Spleen (tissue), 11 donors: ENCODE measurements around the gene RALGDS. TPM values are rescaled to one million over a fixed set of nuclear protein-coding genes. Genes with fewer than 3 reads are reported as not detected.

Experiments used
- DNase-seq: peaks from one replicate; pipeline ENCODE4 v3.0.0-alpha.2; 2020
- H3K27ac ChIP-seq, 8 donors: fragments of 200-600 bp; sonication (generic) in 7 of 8; 1 replicate in 4 of 8; 2 replicates in 4 of 8; pipeline versions ENCODE4 v1.5.0 to v1.8.0; 2016 to 2021; ENCODE audit warnings: inconsistent platforms in 4 of 8, mild to moderate bottlenecking in 4 of 8, moderate library complexity in 1 of 8
- H3K27me3 ChIP-seq, 7 donors: fragments of 200-600 bp; sonication (generic) in 6 of 7; replicated peaks in 1 of 7; 1 replicate in 4 of 7; 2 replicates in 3 of 7; pipeline versions ENCODE4 v1.5.0 to v1.8.0; 2016 to 2021; ENCODE audit warnings: inconsistent platforms in 3 of 7, mild to moderate bottlenecking in 1 of 7
- H3K36me3 ChIP-seq, 6 donors: fragments of 200-600 bp; sonication (generic) in 5 of 6; 1 replicate in 4 of 6; 2 replicates in 2 of 6; pipeline versions ENCODE4 v1.5.0 to v1.8.0; 2016 to 2021; ENCODE audit warnings: inconsistent platforms in 2 of 6
- H3K4me1 ChIP-seq, 6 donors: fragments of 200-600 bp; sonication (generic) in 5 of 6; 1 replicate in 3 of 6; 2 replicates in 3 of 6; pipeline versions ENCODE4 v1.5.0 to v1.8.0; 2016 to 2021; ENCODE audit warnings: inconsistent platforms in 3 of 6
- H3K4me3 ChIP-seq, 8 donors: fragments of 200-600 bp; sonication (generic) in 7 of 8; 1 replicate in 4 of 8; 2 replicates in 4 of 8; pipeline versions ENCODE4 v1.5.0 to v1.8.0; 2016 to 2021; ENCODE audit warnings: inconsistent platforms in 4 of 8, mild to moderate bottlenecking in 4 of 8, moderate library complexity in 2 of 8
- H3K9me3 ChIP-seq, 8 donors: fragments of 200-600 bp; sonication (generic) in 7 of 8; 1 replicate in 4 of 8; 2 replicates in 4 of 8; pipeline versions ENCODE4 v1.5.0 to v1.8.0; 2016 to 2021; ENCODE audit warnings: inconsistent platforms in 4 of 8
- POLR2A ChIP-seq, 3 donors: fragments of 450-650 bp; IDR thresholded peaks; one replicate each; pipeline ENCODE4 v1.5.1; 2017; ENCODE audit warnings: antibody characterized with exemption in 3 of 3, mild to moderate bottlenecking in 1 of 3
- POLR2AphosphoS5 ChIP-seq, 3 donors: sonication (generic); formaldehyde crosslinking; IDR thresholded peaks; one replicate each; pipeline ENCODE4 v1.5.1; 2017; ENCODE audit warnings: antibody characterized with exemption in 3 of 3
- WGBS, 5 donors: extraction: QIAGEN DNeasy Blood & Tissue Kit in 3 of 5; methylation state at CpG; one replicate each; pipeline versions ENCODE4 v1.1.5 to v1.1.7; 2013 to 2018; 5-methylcytosine and 5-hydroxymethylcytosine counted together
- intact Hi-C: fragments of 100-400 bp; cut with DNase I; formaldehyde crosslinking; loops from one replicate; pipeline ENCODE4 v1.15.0; 2023; ENCODE audit warnings: low total_unique reads
- polyA plus RNA-seq, 3 donors: library from polyadenylated mRNA; stranded (reverse); fragments of 200-250 nt; gene quantifications; one replicate each; pipeline ENCODE4 v1.2.1, GENCODE V29; 2013
- total RNA-seq, 7 donors: library from RNA; depleted of rRNA in 3 of 7; stranded (reverse); fragments of >200 nt in 3 of 7; fragmentation: NEBNext Ultra II Directional in 4 of 7; extraction: Animal tissue kit (Norgen Biotek cat#: 25700) in 4 of 7; gene quantifications; one replicate each; pipeline versions ENCODE4 v1.1.0 to v1.2.1, GENCODE V29; 2016 to 2021
- TF ChIP-seq, protein P1 (sequence below), 11 experiments: fragments of 200-600 bp in 7 of 11; fragments of 450-650 bp in 4 of 11; sonication (generic) in 4 of 11; IDR thresholded peaks in 8 of 11; conservative IDR thresholded peaks in 3 of 11; 1 replicate in 7 of 11; 2 replicates in 4 of 11; pipeline versions ENCODE4 v1.4.0 to v1.8.0; 2016 to 2021; ENCODE audit warnings: antibody characterized with exemption in 11 of 11, inconsistent platforms in 4 of 11, mild to moderate bottlenecking in 1 of 11
- donor health status: healthy with polysubstance abuse.
- donor health status: DM: no; HTN: no; CAD: no; lungs with moderate emphysema.
- donor health status: DM: no; HTN: no; CAD: no.
- donor health status: Bipolar disorder and iron deficiency.
- donor health status: healthy.
- donor health status: DM: no; HTN: no; CAD: no.
- donor health status: DM: yes; HTN: yes; CAD: no.

Gene RALGDS
- total and polyA plus RNA-seq, 10 donors, result 21.3 to 74.3 (median 55.8) TPM

DNA sequence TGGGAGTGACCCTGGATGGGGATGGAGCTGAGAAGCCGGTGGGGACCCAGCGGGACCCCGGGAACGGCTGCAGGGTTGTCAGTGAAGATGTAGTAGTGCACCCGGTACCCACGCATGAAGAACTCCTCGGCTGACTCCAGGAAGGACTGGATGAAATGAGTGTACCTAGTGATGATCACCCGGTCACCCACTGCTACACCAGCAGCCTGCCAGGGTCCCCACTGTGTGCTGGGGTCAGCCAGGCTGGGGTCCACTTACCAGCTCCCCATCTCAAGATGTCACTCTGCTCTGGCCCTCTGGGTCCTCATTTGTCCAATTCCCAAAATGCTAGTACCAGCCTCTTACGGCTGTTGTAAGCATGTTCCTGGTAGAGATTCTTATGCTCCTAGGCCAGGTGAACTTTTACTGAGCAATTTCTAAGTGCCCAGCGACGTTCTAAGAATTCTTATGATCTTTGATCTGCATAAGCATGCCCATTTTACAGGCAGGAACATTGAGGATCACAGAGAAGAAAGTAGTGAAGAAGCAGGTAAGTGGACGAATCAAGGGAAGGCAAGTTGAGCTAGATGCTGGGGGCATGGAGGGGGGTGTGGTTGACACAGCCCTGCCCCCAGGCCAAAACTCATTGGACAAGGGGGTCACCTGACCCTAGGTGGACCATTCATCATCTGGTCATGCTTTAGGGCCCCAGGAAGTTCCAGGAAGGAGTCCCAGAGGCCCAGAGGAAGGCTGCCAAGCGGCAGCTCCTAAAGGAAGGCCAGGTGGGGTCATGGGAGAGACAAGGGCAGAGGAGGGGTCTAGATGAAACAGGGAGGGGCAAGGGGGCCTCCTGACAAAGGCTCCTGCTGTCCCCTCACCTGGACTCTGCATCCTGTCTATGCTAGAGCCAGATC lies 33.3 kb upstream of the RALGDS start:
- H3K27me3 ChIP-seq, result no peaks in the 10 kb centered on the region
- peaks cover 0 to 55% (median 2%) of the 10 kb centered on the region in 6 donors for H3K36me3 ChIP-seq
- DNase-seq, result peak; percentile 65
- H3K4me3 ChIP-seq, result no peak overlapping the region
- 89 to 94% (median 90%) methylated on average over 12 to 13 of the region's 13 CpGs for WGBS, 5 donors
- no peak overlapping the region for H3K27ac ChIP-seq
- H3K4me1 ChIP-seq, result peaks cover 0 to 12% (median 6%) of the 10 kb centered on the region in 6 donors
- intact Hi-C loops, result no loop called here
- H3K9me3 ChIP-seq, result no peaks in the 10 kb centered on the region
- TF ChIP-seq POLR2AphosphoS5 (IDR thresholded peaks at IDR 0.05) (no peak), POLR2A (IDR thresholded peaks at IDR 0.05) (no peak)
- TF ChIP-seq, protein P1, sequence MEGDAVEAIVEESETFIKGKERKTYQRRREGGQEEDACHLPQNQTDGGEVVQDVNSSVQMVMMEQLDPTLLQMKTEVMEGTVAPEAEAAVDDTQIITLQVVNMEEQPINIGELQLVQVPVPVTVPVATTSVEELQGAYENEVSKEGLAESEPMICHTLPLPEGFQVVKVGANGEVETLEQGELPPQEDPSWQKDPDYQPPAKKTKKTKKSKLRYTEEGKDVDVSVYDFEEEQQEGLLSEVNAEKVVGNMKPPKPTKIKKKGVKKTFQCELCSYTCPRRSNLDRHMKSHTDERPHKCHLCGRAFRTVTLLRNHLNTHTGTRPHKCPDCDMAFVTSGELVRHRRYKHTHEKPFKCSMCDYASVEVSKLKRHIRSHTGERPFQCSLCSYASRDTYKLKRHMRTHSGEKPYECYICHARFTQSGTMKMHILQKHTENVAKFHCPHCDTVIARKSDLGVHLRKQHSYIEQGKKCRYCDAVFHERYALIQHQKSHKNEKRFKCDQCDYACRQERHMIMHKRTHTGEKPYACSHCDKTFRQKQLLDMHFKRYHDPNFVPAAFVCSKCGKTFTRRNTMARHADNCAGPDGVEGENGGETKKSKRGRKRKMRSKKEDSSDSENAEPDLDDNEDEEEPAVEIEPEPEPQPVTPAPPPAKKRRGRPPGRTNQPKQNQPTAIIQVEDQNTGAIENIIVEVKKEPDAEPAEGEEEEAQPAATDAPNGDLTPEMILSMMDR (IDR thresholded peaks at IDR 0.05 in 8 of 11, conservative IDR thresholded peaks at IDR 0.05 in 3 of 11), result no peak

DNA sequence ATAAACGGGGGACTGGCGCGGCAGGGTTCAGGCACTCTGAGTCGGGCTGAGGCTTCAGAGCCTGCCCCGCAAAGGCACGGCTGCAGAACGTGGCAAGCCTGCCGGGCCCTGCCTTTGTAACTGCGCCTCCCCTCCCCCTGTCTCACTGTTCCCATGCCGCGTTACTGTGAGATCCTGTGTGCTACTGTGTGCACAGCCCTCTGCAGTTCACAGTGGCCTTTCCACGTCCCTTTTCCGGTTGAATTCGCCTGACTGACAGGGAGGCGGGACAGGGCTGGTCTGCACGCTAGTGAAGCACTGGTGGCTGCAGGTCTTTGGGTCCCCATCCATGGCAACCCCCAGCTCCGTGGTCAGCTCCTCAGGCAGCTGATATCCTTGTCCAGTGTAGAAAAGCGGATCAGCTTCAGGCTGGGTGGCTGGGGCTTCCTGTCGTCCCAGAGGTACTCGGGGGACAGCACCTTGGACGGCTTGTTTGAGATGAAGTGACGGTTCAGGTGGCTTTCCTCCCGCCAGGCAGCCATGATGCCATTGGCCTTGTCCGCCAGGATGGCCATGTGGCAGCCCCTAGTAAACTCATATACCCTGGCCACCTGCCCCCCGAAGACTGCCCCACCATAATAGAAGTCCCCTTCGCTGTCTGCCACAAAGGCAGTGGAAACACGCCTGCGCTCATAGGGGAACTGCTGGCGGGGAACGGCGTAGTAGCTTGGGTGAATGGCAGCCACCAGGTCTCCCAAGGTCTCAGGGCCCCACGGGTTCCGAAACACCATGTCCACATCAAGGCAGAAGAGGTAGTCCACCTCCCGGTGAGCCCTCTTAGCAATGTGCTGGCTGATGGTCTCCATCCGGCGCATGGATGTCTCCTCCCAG lies 32.4 kb upstream of the RALGDS start:
- TF ChIP-seq POLR2AphosphoS5 (IDR thresholded peaks at IDR 0.05) (peak in 2 of 3 donors; percentile 37 to 51), POLR2A (IDR thresholded peaks at IDR 0.05) (no peak)
- H3K9me3 ChIP-seq, result no peaks in the 10 kb centered on the region
- H3K4me1 ChIP-seq, result peaks cover 0 to 17% (median 9%) of the 10 kb centered on the region in 6 donors
- H3K4me3 ChIP-seq, result no peak overlapping the region
- intact Hi-C loops, result no loop called here
- no peaks in the 10 kb centered on the region for H3K27me3 ChIP-seq
- H3K27ac ChIP-seq, result no peak overlapping the region
- DNase-seq, result peak; percentile 74
- WGBS, 5 donors, result 75 to 83% (median 80%) methylated on average over 27 to 36 of the region's 36 CpGs
- peaks cover 0 to 48% (median 2%) of the 10 kb centered on the region in 6 donors for H3K36me3 ChIP-seq

DNA sequence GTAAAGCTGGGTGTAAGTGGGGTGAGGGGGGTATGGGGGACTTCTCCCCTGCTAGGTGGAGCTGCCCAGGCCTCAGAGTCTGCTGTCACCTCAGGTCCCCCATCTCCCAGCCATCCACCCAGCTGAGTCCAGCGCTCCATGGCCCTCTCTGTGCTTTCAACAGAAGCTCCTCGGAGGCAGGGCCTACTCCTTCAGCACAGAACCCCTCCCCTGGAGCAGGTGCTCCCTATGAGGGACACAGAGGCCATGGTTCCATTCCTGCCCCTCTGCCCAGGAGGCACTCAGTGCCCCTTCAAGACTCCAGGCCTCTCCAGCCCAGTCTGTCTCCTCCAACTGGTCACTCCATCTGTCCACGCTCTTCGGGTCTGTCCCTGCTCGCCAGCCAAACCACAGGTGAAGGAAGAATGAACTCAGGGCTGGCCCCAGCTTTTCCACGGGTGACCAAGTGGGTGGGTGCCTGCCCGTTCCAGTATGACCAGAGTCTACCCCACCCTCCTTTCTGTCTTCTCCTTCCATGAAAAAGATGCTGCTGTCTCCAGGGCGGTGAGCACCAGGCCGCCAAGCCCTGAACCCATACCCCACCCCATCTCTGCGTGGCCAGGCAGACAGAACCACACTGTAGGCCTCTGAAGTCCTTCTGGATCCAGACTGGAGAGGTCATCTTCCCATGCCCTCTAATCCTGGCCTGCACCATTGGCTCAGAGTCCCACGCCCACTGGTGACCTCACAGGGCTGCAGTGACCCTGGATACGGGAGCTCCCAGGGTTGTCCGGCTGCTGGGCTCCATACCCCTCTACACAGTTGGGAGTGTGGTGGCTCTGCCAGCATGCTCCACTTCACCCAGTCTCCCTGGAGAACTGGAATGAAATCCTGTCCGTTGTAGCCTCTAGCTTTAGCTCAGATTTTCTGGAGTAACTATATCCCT lies 30.8 kb upstream of the RALGDS start:
- 82 to 93% (median 88%) methylated on average over 13 to 14 of the region's 14 CpGs for WGBS, 5 donors

More for the DNA sequence above, 30.8 kb upstream of the RALGDS start:
- intact Hi-C loops, result no loop called here
- no peaks in the 10 kb centered on the region for H3K9me3 ChIP-seq
- H3K27me3 ChIP-seq, result no peaks in the 10 kb centered on the region
- H3K4me3 ChIP-seq, result no peak overlapping the region
- TF ChIP-seq, protein P1 (IDR thresholded peaks at IDR 0.05 in 8 of 11, conservative IDR thresholded peaks at IDR 0.05 in 3 of 11), result no peak
- TF ChIP-seq POLR2AphosphoS5 (IDR thresholded peaks at IDR 0.05), result peak in 1 of 3 donors; percentile 43
- no peak for DNase-seq
- peaks cover 0 to 33% (median 2%) of the 10 kb centered on the region in 6 donors for H3K36me3 ChIP-seq
- no peak overlapping the region for H3K27ac ChIP-seq
- H3K4me1 ChIP-seq, result peaks cover 9 to 33% (median 25%) of the 10 kb centered on the region in 6 donors
